A549 (cell line): Measurements from ENCODE around the gene HDAC3. TPM values are rescaled to one million over a fixed set of nuclear protein-coding genes. Genes with fewer than 3 reads are reported as not detected.
"Not testable (repeated sequence)": the region's sequence is repeated elsewhere in the genome, so short reads cannot be mapped to it uniquely, and the experiment has no call there.

ENCODE experiments used
- ATAC-seq, 2 experiments: fragments of 200-7000 bp in 1 of 2; fragments of >200 bp in 1 of 2; cut with Nextera tagmentation in 1 of 2; cut with Tn5 transposase in 1 of 2; 3 replicates each; pipeline versions ENCODE4 v1.8.0 to v1.9.1; 2018 to 2020; ENCODE audit warnings: mild to moderate bottlenecking in 1 of 2, moderate library complexity in 1 of 2
- CTCF ChIA-PET: fragments of 300-600 bp; sonication (Branson Sonifier 250); formaldehyde crosslinking; extraction: SDS; loops from one replicate; lab custom pipeline; 2021; ENCODE audit warnings: antibody characterized with exemption, inconsistent platforms; lab: Yijun Ruan, JAX
- POLR2A ChIA-PET: fragments of 350-600 bp; formaldehyde crosslinking; extraction: SDS; loops from one replicate; lab custom pipeline; 2021; ENCODE audit warnings: antibody characterized with exemption, inconsistent platforms; lab: Yijun Ruan, JAX
- DNase-seq, 2 experiments: peaks; one replicate each; pipeline versions ENCODE4 v3.0.0 to v3.0.0-alpha.2; 2011 to 2016; ENCODE audit warnings: low read depth in 1 of 2, low spot score in 1 of 2
- FAIRE-seq: peaks from 2 replicates; lab custom pipeline; 2011; peaks lifted over from hg19 to GRCh38; lab: Jason Lieb, UNC
- H3K27ac ChIP-seq, 2 experiments: fragments of >200 bp; sonication (Bioruptor Twin); formaldehyde crosslinking; 3 replicates each; pipeline ENCODE4 v1.5.1; 2016 to 2017
- H3K4me1 ChIP-seq: fragments of >200 bp; sonication (Bioruptor Twin); formaldehyde crosslinking; 3 replicates; pipeline ENCODE4 v1.6.1; 2016
- H3K4me2 ChIP-seq: fragments of >200 bp; sonication (Bioruptor Twin); formaldehyde crosslinking; 3 replicates; pipeline ENCODE4 v1.6.1; 2016
- H3K4me3 ChIP-seq: fragments of >200 bp; sonication (Bioruptor Twin); formaldehyde crosslinking; 3 replicates; pipeline ENCODE4 v1.5.1; 2016
- H3K9me3 ChIP-seq: fragments of >200 bp; sonication (Bioruptor Twin); formaldehyde crosslinking; 3 replicates; pipeline ENCODE4 v1.6.1; 2016
- ATOH8 ChIP-seq: fragments of 250-450 bp; sonication (Bioruptor Pico); IDR thresholded peaks from 2 replicates; pipeline ENCODE4 v1.5.0; 2020; ENCODE audit warnings: low read depth, mild to moderate bottlenecking, moderate library complexity
- CHD4 ChIP-seq: fragments of 200-600 bp; sonication (generic); IDR thresholded peaks from 2 replicates; pipeline ENCODE4 v1.6.1; 2016; ENCODE audit warnings: antibody characterized with exemption, mild to moderate bottlenecking, borderline replicate concordance
- EHMT2 ChIP-seq: fragments of 200-600 bp; sonication (generic); IDR thresholded peaks from 2 replicates; pipeline ENCODE4 v1.6.1; 2016; ENCODE audit warnings: antibody characterized with exemption, low read depth, mild to moderate bottlenecking, moderate library complexity
- EP300 ChIP-seq, 2 experiments: fragments of >200 bp; sonication (Bioruptor Twin); formaldehyde crosslinking; IDR thresholded peaks; 2 replicates in 1 of 2; 3 replicates in 1 of 2; pipeline ENCODE4 v1.6.1; 2016 to 2017
- FOSB ChIP-seq: fragments of 250-450 bp; sonication (Bioruptor Pico); IDR thresholded peaks from 2 replicates; pipeline ENCODE4 v1.5.0; 2020; ENCODE audit warnings: mild to moderate bottlenecking, moderate library complexity
- HOXB13 ChIP-seq: fragments of 250-450 bp; sonication (Bioruptor Pico); IDR thresholded peaks from 2 replicates; pipeline ENCODE4 v1.5.0; 2020; ENCODE audit warnings: low read depth, mild to moderate bottlenecking, moderate library complexity
- KDM5A ChIP-seq: fragments of 200-600 bp; sonication (generic); IDR thresholded peaks from 2 replicates; pipeline ENCODE4 v1.6.1; 2016; ENCODE audit warnings: antibody characterized with exemption, mild to moderate bottlenecking
- MAZ ChIP-seq: fragments of 150-350 bp; IDR thresholded peaks from 2 replicates; pipeline ENCODE4 v1.6.1; 2014; ENCODE audit warnings: antibody characterized with exemption, low read depth, low read length, borderline replicate concordance
- NR3C1 ChIP-seq: fragments of >200 bp; sonication (Bioruptor Twin); formaldehyde crosslinking; IDR thresholded peaks from 3 replicates; pipeline ENCODE4 v1.6.1; 2017
- PBX3 ChIP-seq: IDR thresholded peaks from 2 replicates; pipeline ENCODE4 v1.6.1; 2012
- PHF8 ChIP-seq: fragments of 200-600 bp; sonication (generic); IDR thresholded peaks from 2 replicates; pipeline ENCODE4 v1.6.1; 2016; ENCODE audit warnings: low read depth, mild to moderate bottlenecking, antibody characterized with exemption, moderate library complexity, borderline replicate concordance
- POLR2AphosphoS2 ChIP-seq: conservative IDR thresholded peaks from 2 replicates; pipeline ENCODE4 v1.6.1; 2012; ENCODE audit warnings: low read length, improper control_type of control experiment, inconsistent platforms
- RAD21 ChIP-seq, 2 experiments: fragments of >200 bp in 1 of 2; sonication (Bioruptor Twin) in 1 of 2; formaldehyde crosslinking in 1 of 2; IDR thresholded peaks in 1 of 2; conservative IDR thresholded peaks in 1 of 2; 2 replicates in 1 of 2; 3 replicates in 1 of 2; pipeline ENCODE4 v1.6.1; 2012 to 2018; ENCODE audit warnings: inconsistent platforms in 1 of 2
- SMC3 ChIP-seq: fragments of >200 bp; sonication (Bioruptor Twin); formaldehyde crosslinking; IDR thresholded peaks from 3 replicates; pipeline ENCODE4 v1.6.1; 2018; ENCODE audit warnings: inconsistent platforms
- TFCP2L1 ChIP-seq: fragments of 250-450 bp; sonication (Bioruptor Pico); IDR thresholded peaks from 2 replicates; pipeline ENCODE4 v1.5.0; 2021; ENCODE audit warnings: mild to moderate bottlenecking
- ZC3H11A ChIP-seq: fragments of 450-650 bp; IDR thresholded peaks from 2 replicates; pipeline ENCODE4 v1.6.1; 2014; ENCODE audit warnings: antibody characterized with exemption, mild to moderate bottlenecking
- ZSCAN20 ChIP-seq: fragments of 250-450 bp; sonication (Bioruptor Pico); IDR thresholded peaks from 2 replicates; pipeline ENCODE4 v1.8.0; 2022; ENCODE audit warnings: mild to moderate bottlenecking, moderate library complexity
- WGBS: methylation state at CpG from one replicate; pipeline ENCODE4 v1.1.6; 2017; ENCODE audit errors: missing lambda C conversion rate; 5-methylcytosine and 5-hydroxymethylcytosine counted together
- polyA plus RNA-seq, 4 experiments: library from polyadenylated mRNA; depleted of rRNA in 3 of 4; stranded (reverse); fragments of >200 nt; fragmentation: RNase III in 1 of 4; extraction: RNeasy Plus Mini Kit Qiagen cat#74134 plus additional on column Dnase treatment in 1 of 4; gene quantifications; 2 replicates in 3 of 4; 3 replicates in 1 of 4; pipeline ENCODE4 v1.2.3, GENCODE V29; 2011 to 2017
- TF ChIP-seq, protein P1 (sequence below): IDR thresholded peaks from 2 replicates; pipeline ENCODE4 v1.6.1; 2012

The HDAC3 gene
- polyA plus RNA-seq, 2 of the 4 experiments (the other 2 are of a cell fraction) = 51.1 to 67.3 TPM

DNA sequence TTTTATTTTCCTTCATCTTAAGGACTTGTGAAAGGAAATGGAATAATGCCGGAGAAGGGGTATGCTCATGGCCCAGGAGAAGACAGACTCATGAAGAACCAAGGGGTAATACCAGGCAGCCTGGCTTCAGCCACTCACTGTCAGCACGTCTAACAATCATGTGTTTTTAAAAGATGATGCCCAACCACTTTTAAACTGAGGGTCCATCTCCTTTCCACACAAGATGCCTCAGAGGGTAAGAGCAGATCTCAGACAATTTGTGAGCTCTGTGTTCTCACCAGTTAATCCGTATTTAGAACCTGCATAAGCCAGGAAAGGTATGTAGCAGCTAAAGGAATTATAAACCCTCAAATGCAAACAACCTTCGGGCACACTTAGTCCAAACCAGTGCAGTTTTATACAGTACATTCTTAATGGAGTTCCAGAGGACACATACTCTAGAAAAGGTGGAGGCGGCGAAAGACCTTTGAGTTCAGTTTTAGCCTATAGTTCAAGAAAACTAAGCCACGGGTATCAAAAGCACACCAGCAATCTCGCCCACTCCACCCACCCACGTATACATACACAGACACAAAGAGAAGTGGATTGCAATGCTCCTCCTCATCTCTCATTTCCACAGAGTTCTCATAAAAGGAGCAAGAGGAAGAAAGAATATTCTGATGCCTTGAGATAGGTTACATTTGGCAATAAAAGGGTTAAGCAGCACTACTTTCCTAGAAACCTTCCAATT is 20.5 kb downstream of the HDAC3 start:
- ChIA-PET CTCF (interaction anchor here (1.1 to 20.4 kb wide), 3 partner anchors 8 to 25 kb away, joined by 5 to 303 read pairs (median 56); no protein-coding TSS in a partner anchor), POLR2A (interaction anchor here (1.1 kb wide), 1 partner anchor 21 kb away, joined by 4 read pairs; the partner anchor contains the start of genes HDAC3 and RELL2)
- TF ChIP-seq POLR2AphosphoS2 = no peak
- TF ChIP-seq MAZ = no peak
- TF ChIP-seq NR3C1 = no peak
- TF ChIP-seq, protein P1, sequence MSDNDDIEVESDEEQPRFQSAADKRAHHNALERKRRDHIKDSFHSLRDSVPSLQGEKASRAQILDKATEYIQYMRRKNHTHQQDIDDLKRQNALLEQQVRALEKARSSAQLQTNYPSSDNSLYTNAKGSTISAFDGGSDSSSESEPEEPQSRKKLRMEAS = no peak
- TF ChIP-seq KDM5A = no peak
- no peak for TF ChIP-seq PHF8
- TF ChIP-seq EHMT2 = no peak
- TF ChIP-seq PBX3 = no peak
- TF ChIP-seq SMC3 = no peak
- TF ChIP-seq RAD21 (conservative IDR thresholded peaks at IDR 0.05 in 1 of 2, IDR thresholded peaks at IDR 0.05 in 1 of 2) = no peak
- no peak for TF ChIP-seq HOXB13 (CRISPR knock-in tag)
- TF ChIP-seq TFCP2L1 (CRISPR knock-in tag) = no peak
- H3K9me3 ChIP-seq = no peaks in the 10 kb centered on the region
- ATAC-seq = no peak
- H3K4me2 ChIP-seq = peak overlapping the region; percentile 74; the same call in 2 of the 3 replicates
- H3K27ac ChIP-seq = no peak overlapping the region
- no peak for FAIRE-seq
- WGBS = 85% methylated on average over 9 of the region's 9 CpGs
- no peak for DNase-seq
- peaks cover 23% of the 10 kb centered on the region for H3K4me1 ChIP-seq
- H3K4me3 ChIP-seq = no peak overlapping the region

DNA sequence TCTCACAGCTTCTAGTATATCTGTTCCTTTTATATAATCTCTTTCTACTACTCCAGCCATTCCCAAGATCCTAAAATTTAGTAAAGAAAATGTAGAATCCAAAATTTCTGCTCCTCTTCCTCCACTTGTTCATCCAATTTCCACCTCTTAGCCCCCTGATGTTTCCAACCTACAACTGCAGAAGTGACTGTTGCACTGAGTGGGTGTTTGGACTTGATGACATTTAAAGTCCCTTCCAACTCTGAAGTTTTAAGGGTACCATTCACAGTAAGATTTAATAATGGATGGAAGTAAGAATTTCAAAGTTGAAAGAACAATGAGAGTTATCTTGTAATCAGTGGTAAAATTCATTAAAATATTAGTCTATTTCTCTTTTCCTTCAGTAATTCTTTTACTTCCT is 23.3 kb downstream of the HDAC3 start:
- CTCF ChIA-PET = interaction anchor here (1.3 to 20.4 kb wide), 2 partner anchors 21 to 266 kb away, joined by 3 to 303 read pairs; no protein-coding TSS in a partner anchor
- H3K4me3 ChIP-seq = no peak overlapping the region
- FAIRE-seq = no peak
- no peak for TF ChIP-seq CHD4
- no peak for TF ChIP-seq EP300 (IDR thresholded peaks at IDR 0.05)
- no peak overlapping the region for H3K4me2 ChIP-seq
- no peaks in the 10 kb centered on the region for H3K9me3 ChIP-seq
- peaks cover 32% of the 10 kb centered on the region for H3K4me1 ChIP-seq
- DNase-seq = no peak
- H3K27ac ChIP-seq = no peak overlapping the region
- POLR2A ChIA-PET = interaction anchor here (1.5 kb wide), 1 partner anchor 10 kb away, joined by 4 read pairs; no protein-coding TSS in a partner anchor
- no peak for ATAC-seq

GRCh38 chr5:141611289-141611688 is 25.4 kb downstream of the HDAC3 start:
- DNase-seq = no peak
- no peak for FAIRE-seq
- peaks cover 28% of the 10 kb centered on the region for H3K4me1 ChIP-seq
- ATAC-seq = no peak
- WGBS = 88% methylated on average over 3 of the region's 3 CpGs
- no peak overlapping the region for H3K4me2 ChIP-seq
- H3K4me3 ChIP-seq = no peak overlapping the region
- ChIA-PET POLR2A (no interaction called here), CTCF (interaction anchor here (0.6 kb wide), 1 partner anchor 23 kb away, joined by 3 read pairs; no protein-coding TSS in a partner anchor)
- TF ChIP-seq ZSCAN20 (CRISPR knock-in tag) (no peak), ZC3H11A (no peak), NR3C1 (no peak), ATOH8 (CRISPR knock-in tag) (no peak), FOSB (CRISPR knock-in tag) (no peak), KDM5A (no peak)
- TF ChIP-seq, protein P1 = no peak
- no peaks in the 10 kb centered on the region for H3K9me3 ChIP-seq
- no peak overlapping the region for H3K27ac ChIP-seq

GRCh38 chr5:141609921-141610320 is 26.7 kb downstream of the HDAC3 start:
- DNase-seq, ATAC-seq, H3K27ac ChIP-seq, H3K4me3 ChIP-seq, H3K9me3 ChIP-seq, FAIRE-seq, POLR2A ChIA-PET, H3K4me2 ChIP-seq: not testable (repeated sequence)
- CTCF ChIA-PET = interaction anchor here (0.6 to 5.8 kb wide), 5 partner anchors 8 to 117 kb away, joined by 3 to 56 read pairs (median 3); partner anchors contain the start of gene DIAPH1
- H3K4me1 ChIP-seq = peaks cover 38% of the 10 kb centered on the region
- WGBS = 97% methylated on average over 7 of the region's 7 CpGs
